ENCODE results near the gene CCL21. TPM values are rescaled to one million over a fixed set of nuclear protein-coding genes. Genes with fewer than 3 reads are reported as not detected.

CCL21 gene
- total RNA-seq, 2 donors from 2014 or later = 32.6 to 40.2 TPM

- peak; percentile 65 to 78 (median 73) for DNase-seq
- Histone ChIP-seq H3K27me3 (no peaks in the 10 kb centered on the region), H3K4me1 (peaks cover 8% of the 10 kb centered on the region), H3K36me3 (replicated peaks in 1 of 2; ENCODE audit: insufficient read depth in 1 of 2, low read depth in 2 of 2) (no peaks in the 10 kb centered on the region), H3K27ac (peak overlapping the region in 3 of 4 donors; percentile 43 to 70 (median 52)), H3K9me3 (no peaks in the 10 kb centered on the region), H3K4me3 (peak overlapping the region; percentile 41 to 56)
- ATAC-seq = peak; percentile 86
- WGBS, 2 donors = 9 to 48% methylated on average over 12 to 51 of the region's 52 CpGs
- intact Hi-C loops (cut with DNase I) = no loop called here
- TF ChIP-seq POLR2A (IDR thresholded peaks at IDR 0.05) (no peak), CTCF (IDR thresholded peaks at IDR 0.05) (peak; percentile 74 to 92 (median 85))
Observed at GRCh38 chr9:34701023-34701768, 8.7 kb downstream of the CCL21 start.

- no peaks in the 10 kb centered on the region for H3K36me3 ChIP-seq (replicated peaks in 1 of 2; ENCODE audit: insufficient read depth in 1 of 2, low read depth in 2 of 2)
- DNase-seq (no peak), ATAC-seq (no peak)
- H3K27me3 ChIP-seq = no peaks in the 10 kb centered on the region
- no peak overlapping the region for H3K4me3 ChIP-seq
- H3K4me1 ChIP-seq = no peaks in the 10 kb centered on the region
- H3K9me3 ChIP-seq = no peaks in the 10 kb centered on the region
- intact Hi-C loops (cut with DNase I) = no loop called here
- TF ChIP-seq CTCF (IDR thresholded peaks at IDR 0.05) (no peak), POLR2A (IDR thresholded peaks at IDR 0.05) (no peak)
- no peak overlapping the region for H3K27ac ChIP-seq
Observed at GRCh38 chr9:34694811-34695210, 15.1 kb downstream of the CCL21 start.

- TF ChIP-seq POLR2A (IDR thresholded peaks at IDR 0.05) (no peak), CTCF (IDR thresholded peaks at IDR 0.05) (no peak)
- 64 to 66% methylated on average over 2 of the region's 2 CpGs for WGBS, 2 donors
- Histone ChIP-seq H3K4me3 (no peak overlapping the region), H3K9me3 (no peaks in the 10 kb centered on the region), H3K27me3 (no peaks in the 10 kb centered on the region), H3K27ac (no peak overlapping the region), H3K4me1 (no peaks in the 10 kb centered on the region), H3K36me3 (replicated peaks in 1 of 2; ENCODE audit: insufficient read depth in 1 of 2, low read depth in 2 of 2) (no peaks in the 10 kb centered on the region)
- ATAC-seq (no peak), DNase-seq (no peak)
- intact Hi-C loops (cut with DNase I) = no loop called here
Observed at GRCh38 chr9:34693560-34693959, 16.4 kb downstream of the CCL21 start.

- no peak for TF ChIP-seq POLR2A (IDR thresholded peaks at IDR 0.05)
- no peak for TF ChIP-seq CTCF (IDR thresholded peaks at IDR 0.05)
- ATAC-seq (no peak), DNase-seq (no peak)
- H3K4me3 ChIP-seq = no peak overlapping the region
- H3K9me3 ChIP-seq = no peaks in the 10 kb centered on the region
- intact Hi-C loops (cut with DNase I) = no loop called here
- H3K27me3 ChIP-seq = no peaks in the 10 kb centered on the region
- H3K4me1 ChIP-seq = no peaks in the 10 kb centered on the region
- no peak overlapping the region for H3K27ac ChIP-seq
- WGBS, 2 donors = 74 to 78% methylated on average over 5 of the region's 5 CpGs
- no peaks in the 10 kb centered on the region for H3K36me3 ChIP-seq (replicated peaks in 1 of 2; ENCODE audit: insufficient read depth in 1 of 2, low read depth in 2 of 2)
Observed at GRCh38 chr9:34691936-34692315, 18.0 kb downstream of the CCL21 start.
